ENCODE data around the gene RAB15.

DNA sequence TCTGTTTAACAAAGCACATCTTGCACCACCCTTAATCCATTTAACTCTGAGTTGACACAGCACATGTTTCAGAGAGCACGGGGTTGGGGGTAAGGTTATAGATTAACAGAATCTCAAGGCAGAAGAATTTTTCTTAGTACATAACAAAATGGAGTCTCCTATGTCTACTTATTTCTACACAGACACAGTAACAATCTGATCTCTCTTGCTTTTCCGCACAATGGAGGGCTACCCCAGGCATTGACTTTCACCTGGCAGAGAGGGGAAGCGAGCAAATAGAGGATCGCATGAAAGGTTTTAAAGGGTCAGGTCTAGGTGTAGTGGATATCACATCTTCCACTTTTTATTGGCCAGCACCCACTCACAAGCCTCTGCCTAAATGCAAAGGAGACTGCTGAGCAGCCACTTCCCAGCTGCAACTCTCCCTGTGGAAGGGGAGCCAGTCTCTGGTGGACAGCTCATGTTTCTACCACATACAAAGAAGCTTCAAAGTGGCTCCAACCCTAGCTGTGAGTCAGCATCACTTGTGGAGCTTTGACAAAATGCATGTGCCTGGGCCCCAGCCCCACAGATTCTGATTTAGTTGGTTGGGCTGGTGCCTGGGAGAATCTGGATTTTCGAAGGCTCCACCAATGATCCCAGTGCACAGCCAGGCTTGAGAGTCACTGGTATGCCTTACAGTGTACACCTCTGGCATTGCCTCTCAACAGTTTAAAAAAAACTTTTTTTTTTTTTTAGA is 7.4 kb upstream of the RAB15 start:
- TF ChIP-seq, protein P1, sequence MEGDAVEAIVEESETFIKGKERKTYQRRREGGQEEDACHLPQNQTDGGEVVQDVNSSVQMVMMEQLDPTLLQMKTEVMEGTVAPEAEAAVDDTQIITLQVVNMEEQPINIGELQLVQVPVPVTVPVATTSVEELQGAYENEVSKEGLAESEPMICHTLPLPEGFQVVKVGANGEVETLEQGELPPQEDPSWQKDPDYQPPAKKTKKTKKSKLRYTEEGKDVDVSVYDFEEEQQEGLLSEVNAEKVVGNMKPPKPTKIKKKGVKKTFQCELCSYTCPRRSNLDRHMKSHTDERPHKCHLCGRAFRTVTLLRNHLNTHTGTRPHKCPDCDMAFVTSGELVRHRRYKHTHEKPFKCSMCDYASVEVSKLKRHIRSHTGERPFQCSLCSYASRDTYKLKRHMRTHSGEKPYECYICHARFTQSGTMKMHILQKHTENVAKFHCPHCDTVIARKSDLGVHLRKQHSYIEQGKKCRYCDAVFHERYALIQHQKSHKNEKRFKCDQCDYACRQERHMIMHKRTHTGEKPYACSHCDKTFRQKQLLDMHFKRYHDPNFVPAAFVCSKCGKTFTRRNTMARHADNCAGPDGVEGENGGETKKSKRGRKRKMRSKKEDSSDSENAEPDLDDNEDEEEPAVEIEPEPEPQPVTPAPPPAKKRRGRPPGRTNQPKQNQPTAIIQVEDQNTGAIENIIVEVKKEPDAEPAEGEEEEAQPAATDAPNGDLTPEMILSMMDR (IDR thresholded peaks at IDR 0.05), result no peak
- no peak for TF ChIP-seq POLR2A (IDR thresholded peaks at IDR 0.05)
